ENCODE data around the gene MYRIP.

Gene MYRIP

GRCh38 chr3:39910135-39910534 lies 100.7 kb downstream of the MYRIP start:
- DNase-seq = no peak

DNA sequence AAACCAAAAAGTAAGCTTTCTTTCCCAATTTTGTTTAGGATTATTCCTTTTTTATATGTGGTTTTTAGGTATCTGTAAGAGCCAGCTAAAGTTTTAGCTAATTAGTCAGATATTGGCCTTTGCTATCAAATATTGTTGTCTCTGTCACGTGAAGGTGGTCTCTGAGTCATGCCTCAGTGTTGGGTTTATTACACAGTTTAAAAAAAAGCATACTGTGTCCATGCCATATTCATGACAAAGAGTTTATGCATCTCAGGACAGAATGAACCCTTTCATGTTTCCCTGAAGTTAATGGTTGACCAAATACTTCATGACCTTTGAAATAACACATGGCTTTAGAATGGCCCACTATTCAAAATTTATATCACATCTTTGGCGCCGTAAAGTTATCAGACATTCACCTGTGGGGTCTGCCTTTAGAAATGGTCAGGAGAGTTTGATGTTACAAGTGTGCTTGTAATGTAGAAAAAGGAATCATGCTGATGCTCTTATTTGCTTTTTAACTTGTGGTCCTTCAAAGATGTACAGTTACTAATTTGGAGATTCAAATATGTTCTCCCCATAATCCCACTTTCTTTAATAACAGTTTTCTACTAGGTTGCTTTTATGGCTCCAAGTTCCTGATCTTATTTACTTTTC lies 101.5 kb downstream of the MYRIP start:
- no peak for DNase-seq

DNA sequence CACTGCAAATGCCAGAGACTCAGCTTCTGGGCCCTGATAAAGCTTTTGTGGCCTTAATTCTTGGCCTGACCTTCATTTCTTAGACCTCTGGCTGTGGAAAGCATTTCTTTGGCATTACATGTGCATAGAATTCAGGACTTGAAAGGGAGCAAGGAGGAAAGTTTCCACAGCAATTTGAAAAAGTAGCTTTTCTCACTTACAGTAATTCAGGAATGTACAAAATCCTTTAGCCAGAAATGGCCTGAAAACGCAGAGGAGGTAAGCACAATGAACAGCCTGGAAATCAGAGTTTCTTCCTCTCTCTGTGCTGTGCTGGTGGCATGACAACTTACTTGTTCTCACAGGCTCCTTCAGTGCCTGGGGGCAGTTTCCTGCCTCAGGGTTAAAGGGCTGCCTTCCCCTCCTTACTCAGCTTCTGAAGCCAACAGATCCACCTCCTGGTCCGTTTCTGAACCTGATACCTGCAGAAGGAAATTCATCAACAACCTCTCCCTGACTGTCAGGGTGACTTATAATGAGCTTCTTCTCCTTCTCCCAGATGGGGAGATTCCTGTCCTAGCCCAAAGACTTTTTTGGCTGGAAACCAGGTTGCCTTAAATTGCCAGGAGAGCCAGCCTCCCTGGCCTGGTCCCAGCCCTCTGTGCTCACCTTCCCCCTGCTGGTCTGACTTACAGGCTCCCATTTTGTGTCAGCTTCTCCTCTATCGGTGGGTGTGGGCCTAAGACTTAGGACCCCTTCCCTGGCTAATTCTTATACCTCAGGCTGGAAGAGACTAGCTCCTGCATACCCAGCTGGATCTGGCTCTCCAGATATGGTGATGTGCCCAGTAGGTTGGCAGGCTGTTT lies 102.3 kb downstream of the MYRIP start:
- DNase-seq = no peak

DNA sequence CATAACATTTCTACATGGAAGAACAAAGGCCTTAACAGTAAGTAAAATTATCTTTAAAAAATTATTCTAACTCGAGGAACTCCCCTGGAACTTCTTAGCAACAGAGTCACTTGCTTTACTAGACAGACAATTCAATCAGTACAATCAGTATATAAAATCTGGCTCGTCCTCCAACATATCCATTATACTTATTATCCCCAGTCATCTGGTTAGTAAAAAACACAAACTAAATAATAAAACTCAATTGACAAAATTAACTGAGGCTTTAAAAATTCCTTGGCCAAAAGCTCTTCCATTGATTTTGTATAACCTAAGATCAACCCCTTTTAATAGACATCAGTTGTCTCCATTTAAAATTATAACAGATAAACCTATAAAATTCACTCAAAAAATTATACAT lies 105.6 kb downstream of the MYRIP start:
- DNase-seq = no peak

DNA sequence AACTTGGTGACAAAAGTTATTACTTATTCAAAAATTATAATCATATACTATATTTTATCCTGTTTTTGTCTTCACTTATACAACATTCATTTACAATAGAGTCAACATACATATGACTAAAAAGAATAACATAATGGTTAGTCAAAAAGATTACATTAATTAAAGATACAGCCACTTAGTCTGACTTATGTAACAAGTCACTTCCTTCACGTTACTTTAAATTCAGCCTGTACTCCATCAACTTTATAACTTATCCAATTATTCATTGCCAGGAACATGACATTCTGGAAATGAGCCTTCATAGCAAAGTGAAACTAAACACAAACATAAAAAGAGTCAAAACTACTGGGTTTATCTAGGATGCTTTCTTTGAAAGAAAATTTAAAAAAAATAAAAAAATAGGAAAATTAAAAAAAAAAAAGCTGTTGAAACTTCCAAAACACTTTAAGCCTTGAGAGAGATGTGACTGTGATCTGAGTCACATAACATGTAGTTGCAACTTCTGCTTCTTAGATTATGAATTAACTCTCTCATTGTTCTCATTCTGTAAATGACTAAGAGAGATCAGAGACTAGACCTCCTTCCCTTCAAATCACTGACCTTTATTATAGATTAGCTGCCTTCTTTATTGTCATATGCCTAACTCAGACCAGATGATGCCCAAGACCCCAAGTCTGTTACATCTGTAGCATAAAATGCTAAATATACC lies 107.8 kb downstream of the MYRIP start:
- DNase-seq = no peak

DNA sequence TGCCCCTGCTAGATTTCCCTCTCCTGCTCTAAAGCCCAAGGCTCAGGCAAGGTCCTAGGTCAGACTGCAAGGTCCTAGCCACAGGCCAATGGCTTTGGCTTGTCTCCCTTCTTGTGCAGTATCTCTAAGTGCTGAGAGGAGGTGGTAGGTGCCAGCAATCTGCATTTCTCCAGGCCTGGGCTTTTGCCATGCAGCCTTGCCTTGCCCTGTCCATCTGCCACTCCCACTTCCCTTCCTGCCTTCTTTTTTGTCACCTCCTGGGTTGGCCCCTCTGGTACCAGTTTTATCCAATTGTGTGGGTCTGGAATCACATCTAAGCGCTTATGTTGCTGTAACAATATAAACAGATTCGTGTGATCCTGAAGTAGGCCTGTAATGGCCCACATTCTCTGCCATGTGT lies 109.9 kb downstream of the MYRIP start:
- DNase-seq = no peak

DNA sequence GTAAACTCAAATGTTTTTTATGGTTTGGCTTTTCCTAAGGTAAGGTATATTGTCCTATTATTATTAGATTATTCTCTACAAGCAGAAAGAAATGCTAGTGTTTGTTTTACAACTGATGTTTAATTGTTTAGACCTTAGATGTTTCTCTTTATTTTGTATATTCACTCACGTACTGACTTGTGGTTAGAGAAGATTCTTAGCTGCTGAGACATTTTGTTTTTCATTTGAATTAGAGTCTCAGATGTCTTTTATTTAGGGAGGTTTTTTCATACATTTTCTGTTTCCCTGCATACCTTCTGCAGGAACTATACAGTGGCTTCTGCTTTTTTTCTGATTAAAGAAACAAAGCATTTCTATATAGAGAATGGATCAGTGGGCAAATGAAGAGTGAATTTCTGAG lies 110.9 kb downstream of the MYRIP start:
- no peak for DNase-seq

DNA sequence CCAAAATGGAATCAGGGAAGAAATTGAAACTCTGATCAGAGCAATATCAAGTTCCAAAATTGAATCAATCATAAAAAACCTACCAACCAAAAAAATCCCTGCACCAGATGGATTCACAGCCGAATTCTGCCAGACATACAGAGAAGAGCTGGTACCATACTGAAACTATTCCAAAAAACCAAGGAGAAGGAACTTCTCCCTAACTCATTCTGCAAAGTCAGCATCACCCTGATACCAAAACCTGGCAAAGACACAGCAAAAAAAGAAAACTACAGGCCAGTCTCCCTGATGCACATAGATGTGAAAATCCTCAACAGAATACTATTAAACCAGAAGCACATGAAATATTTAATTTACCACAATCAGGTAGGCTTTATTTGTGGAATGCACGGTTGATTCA lies 118.1 kb downstream of the MYRIP start:
- no peak for DNase-seq

- DNase-seq = no peak
Observed at GRCh38 chr3:39933986-39934693, 124.7 kb downstream of the MYRIP start.

GRCh38 chr3:39934696-39935095 lies 125.3 kb downstream of the MYRIP start:
- DNase-seq = no peak

- no peak for DNase-seq
Observed at GRCh38 chr3:39935261-39935660, 125.9 kb downstream of the MYRIP start.

- no peak for DNase-seq
Observed at GRCh38 chr3:39936848-39937247, 127.4 kb downstream of the MYRIP start.

- no peak for DNase-seq
Observed at GRCh38 chr3:39937315-39937714, 127.9 kb downstream of the MYRIP start.

GRCh38 chr3:39937874-39938273 lies 128.5 kb downstream of the MYRIP start:
- DNase-seq = no peak

DNA sequence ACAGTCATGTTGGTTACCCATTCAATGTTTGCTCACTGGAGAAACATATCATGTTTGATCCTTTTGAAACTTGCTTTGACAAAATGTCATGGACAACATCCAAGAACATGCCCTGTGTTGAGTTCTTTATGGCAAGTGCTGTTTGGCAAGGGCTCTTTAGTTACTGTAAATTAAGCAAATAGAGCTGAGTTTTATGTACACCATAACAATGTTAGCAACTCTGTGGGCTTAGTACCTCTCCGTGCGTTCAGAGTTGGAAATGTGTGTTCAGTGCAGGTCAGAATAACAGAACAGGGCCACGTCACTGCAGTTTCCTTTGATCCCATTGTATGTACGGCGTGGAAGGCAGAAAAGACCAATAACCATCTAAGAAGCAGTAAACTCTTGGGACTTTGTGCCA lies 132.5 kb downstream of the MYRIP start:
- DNase-seq = no peak

DNA sequence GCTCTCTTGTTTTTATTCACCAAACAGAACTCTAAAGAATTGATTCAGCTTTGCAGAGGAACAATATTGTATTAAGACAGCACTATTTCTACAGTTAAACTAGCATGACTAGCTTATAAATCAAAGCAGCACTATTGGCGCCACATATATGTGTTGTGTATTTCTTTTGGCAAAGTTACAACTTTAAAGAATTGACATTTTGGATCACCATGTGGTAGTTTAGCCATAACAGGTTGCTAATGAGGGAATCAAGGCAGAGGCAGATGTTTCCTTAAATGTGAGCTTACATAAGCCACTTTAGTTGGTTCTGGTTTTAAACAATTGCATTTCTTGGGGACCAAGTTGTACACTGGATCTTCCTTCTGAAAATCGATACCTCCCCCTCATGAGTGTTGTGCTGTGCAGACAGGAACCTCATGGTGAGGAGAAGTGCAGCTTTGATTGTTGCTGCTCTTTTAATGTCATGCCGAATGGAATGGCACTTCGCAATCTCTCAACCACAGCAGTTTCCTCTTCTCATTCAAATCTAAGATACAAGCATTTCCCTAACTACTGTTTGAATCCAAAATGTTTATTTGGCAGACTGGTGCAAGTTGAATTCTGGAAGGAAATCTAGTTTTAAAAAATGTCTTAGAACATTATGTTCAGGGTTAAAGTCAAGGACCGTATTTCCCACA lies 151.2 kb downstream of the MYRIP start:
- DNase-seq = no peak

DNA sequence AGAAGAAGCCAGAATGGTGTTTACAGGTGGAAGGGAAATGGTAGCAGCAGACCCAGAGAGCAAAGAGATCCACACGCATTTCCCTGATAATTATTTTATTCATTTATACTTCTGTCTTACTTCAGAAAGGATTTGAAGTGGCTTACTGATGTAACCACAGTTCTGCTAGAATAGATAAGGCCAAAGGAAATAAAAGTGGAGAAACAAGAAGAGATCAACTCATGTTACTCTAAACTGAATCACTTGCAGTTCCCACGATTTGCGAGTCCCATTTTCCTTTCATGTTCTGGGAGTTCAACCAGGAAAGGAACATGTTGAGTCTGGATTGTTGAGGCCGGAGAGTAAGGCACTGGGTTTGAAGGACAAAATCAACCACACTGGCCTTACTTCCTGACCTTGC lies 151.8 kb downstream of the MYRIP start:
- no peak for DNase-seq

- DNase-seq = no peak
Observed at GRCh38 chr3:39962581-39962980, 153.2 kb downstream of the MYRIP start.

DNA sequence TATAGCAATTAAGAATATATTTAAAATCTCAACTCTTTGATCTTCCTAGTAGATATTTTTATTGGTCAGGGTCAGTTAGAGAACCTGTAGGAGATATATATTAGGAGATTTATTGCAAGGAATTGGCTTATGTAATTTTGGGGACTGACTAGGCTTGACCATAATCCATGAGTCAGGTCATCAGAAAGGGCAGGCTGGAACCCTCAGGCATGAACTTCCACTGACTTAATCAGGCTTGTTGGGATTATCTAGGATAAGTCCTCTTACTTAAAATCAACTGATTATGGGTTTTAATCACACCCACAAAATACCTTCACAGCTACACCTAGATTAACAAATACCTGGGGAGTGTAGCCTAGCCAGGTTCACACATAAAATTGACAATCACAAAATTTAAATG lies 156.1 kb downstream of the MYRIP start:
- DNase-seq = no peak

DNA sequence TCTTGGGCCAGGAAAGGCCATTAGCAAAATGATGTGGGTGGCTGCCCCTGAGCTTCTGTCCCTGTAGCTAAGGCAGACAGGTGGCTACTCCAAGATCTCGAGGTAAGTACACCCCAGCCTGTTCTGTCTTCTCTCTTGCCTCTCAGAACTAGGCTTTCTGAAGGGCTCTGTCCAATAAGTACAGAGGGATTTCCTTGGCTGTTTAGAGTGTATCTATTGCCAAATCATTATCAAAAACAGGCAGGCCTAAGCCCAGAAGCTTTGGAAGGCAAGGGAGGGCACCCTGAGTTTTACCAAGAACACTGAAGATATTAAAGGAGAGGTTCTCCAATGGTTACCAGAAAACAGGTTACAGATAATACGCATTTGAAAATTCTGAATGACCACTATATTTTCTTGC lies 156.6 kb downstream of the MYRIP start:
- no peak for DNase-seq

DNA sequence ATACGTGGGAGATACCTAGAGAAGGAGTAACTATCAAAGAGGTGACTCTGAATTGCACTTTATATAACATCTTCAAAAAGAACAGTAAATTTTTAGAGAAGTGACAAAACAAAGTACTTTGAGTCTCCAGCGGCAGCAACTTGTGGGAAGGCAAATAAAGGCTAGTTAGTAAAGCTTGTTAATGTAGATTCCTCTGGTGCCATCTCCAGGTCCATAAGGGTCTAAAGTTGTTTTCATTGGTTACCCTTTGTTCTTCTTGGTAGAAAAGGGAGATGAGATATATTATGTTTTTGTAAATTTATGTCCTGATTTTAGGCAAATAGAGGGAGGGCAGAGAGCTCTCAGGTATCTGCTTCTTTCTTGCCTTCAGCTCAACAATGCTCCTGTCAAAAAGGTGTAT lies 161.6 kb downstream of the MYRIP start:
- no peak for DNase-seq

- DNase-seq = no peak
Observed at GRCh38 chr3:39971559-39972031, 162.2 kb downstream of the MYRIP start.

GRCh38 chr3:39972508-39972907 lies 163.1 kb downstream of the MYRIP start:
- no peak for DNase-seq

Measured in stimulated activated naive CD4-positive, alpha-beta T cell (primary cell).